Neural progenitor cell (in vitro differentiated cells): Measurements from ENCODE around the gene MYRIP. TPM values are rescaled to one million over a fixed set of nuclear protein-coding genes. Genes with fewer than 3 reads are reported as not detected.

Source experiments
- DNase-seq: peaks from one replicate; pipeline ENCODE4 v3.0.0-alpha.2; 2016; ENCODE audit warnings: low spot score
- H2AFZ ChIP-seq: fragments of 200-600 bp; sonication (generic); replicated peaks from 2 replicates; pipeline ENCODE4 v1.6.1; 2016; ENCODE audit warnings: antibody characterized with exemption
- H3F3A ChIP-seq: fragments of 200-600 bp; sonication (generic); 2 replicates; pipeline ENCODE4 v1.6.1; 2016; ENCODE audit warnings: antibody characterized with exemption, low read depth
- H3K27ac ChIP-seq: fragments of 200-600 bp; sonication (generic); 2 replicates; pipeline ENCODE4 v1.5.1; 2016; ENCODE audit warnings: mild to moderate bottlenecking
- H3K27me3 ChIP-seq: fragments of 200-600 bp; sonication (generic); 2 replicates; pipeline ENCODE4 v1.6.1; 2016; ENCODE audit warnings: mild to moderate bottlenecking, moderate library complexity
- H3K36me3 ChIP-seq: fragments of 200-600 bp; sonication (generic); 2 replicates; pipeline ENCODE4 v1.5.1; 2016
- H3K4me1 ChIP-seq: fragments of 200-600 bp; sonication (generic); 2 replicates; pipeline ENCODE4 v1.6.1; 2016; ENCODE audit warnings: mixed run types
- H3K4me2 ChIP-seq: fragments of 200-600 bp; sonication (generic); 2 replicates; pipeline ENCODE4 v1.6.1; 2016
- H3K4me3 ChIP-seq: fragments of 200-600 bp; sonication (generic); 2 replicates; pipeline ENCODE4 v1.5.1; 2016
- H3K79me2 ChIP-seq: fragments of 200-600 bp; sonication (generic); 2 replicates; pipeline ENCODE4 v1.6.1; 2016; ENCODE audit warnings: low read depth
- H3K9ac ChIP-seq: fragments of 200-600 bp; sonication (generic); 2 replicates; pipeline ENCODE4 v1.6.1; 2016
- H3K9me3 ChIP-seq: fragments of 200-600 bp; sonication (generic); 2 replicates; pipeline ENCODE4 v1.5.1; 2016; ENCODE audit warnings: low read depth
- H4K20me1 ChIP-seq: fragments of 200-600 bp; sonication (generic); 2 replicates; pipeline ENCODE4 v1.6.1; 2016; ENCODE audit warnings: low read depth
- H3K27ac Mint-ChIP-seq: 3 replicates; pipeline ENCODE4 v1.8.0; 2021; ENCODE audit warnings: mixed read lengths
- H3K27me3 Mint-ChIP-seq: 2 replicates; pipeline ENCODE4 v1.8.0; 2022; ENCODE audit warnings: low read depth, mild to moderate bottlenecking, inconsistent platforms, moderate library complexity, mixed read lengths; ENCODE audit not compliant: insufficient read depth
- H3K36me3 Mint-ChIP-seq: 3 replicates; pipeline ENCODE4 v1.8.0; 2021; ENCODE audit warnings: mixed read lengths
- H3K4me1 Mint-ChIP-seq: 3 replicates; pipeline ENCODE4 v1.8.0; 2021; ENCODE audit warnings: mixed read lengths
- H3K4me3 Mint-ChIP-seq: 3 replicates; pipeline ENCODE4 v1.8.0; 2021; ENCODE audit warnings: mild to moderate bottlenecking, moderate library complexity, mixed read lengths
- H3K9me3 Mint-ChIP-seq: 3 replicates; pipeline ENCODE4 v1.8.0; 2020; ENCODE audit warnings: mixed read lengths
- EZH2 ChIP-seq: fragments of 200-600 bp; sonication (generic); IDR thresholded peaks from 2 replicates; pipeline ENCODE4 v1.6.1; 2017; ENCODE audit warnings: antibody characterized with exemption, mild to moderate bottlenecking, moderate library complexity
- EZH2phosphoT487 ChIP-seq: fragments of 200-600 bp; sonication (generic); IDR thresholded peaks from 2 replicates; pipeline ENCODE4 v1.6.1; 2017; ENCODE audit warnings: antibody characterized with exemption
- total RNA-seq: library from RNA; depleted of rRNA; stranded (reverse); fragments of >200 nt; gene quantifications from 2 replicates; pipeline ENCODE4 v1.2.3, GENCODE V29; 2015; ENCODE audit warnings: low replicate concordance
- TF ChIP-seq, protein P1 (sequence below): fragments of 200-600 bp; sonication (generic); IDR thresholded peaks from 2 replicates; pipeline ENCODE4 v1.5.1; 2017; ENCODE audit warnings: antibody characterized with exemption, mild to moderate bottlenecking

Gene MYRIP
- total RNA-seq = 0.28 and 0.62 TPM in 2 replicates

DNA sequence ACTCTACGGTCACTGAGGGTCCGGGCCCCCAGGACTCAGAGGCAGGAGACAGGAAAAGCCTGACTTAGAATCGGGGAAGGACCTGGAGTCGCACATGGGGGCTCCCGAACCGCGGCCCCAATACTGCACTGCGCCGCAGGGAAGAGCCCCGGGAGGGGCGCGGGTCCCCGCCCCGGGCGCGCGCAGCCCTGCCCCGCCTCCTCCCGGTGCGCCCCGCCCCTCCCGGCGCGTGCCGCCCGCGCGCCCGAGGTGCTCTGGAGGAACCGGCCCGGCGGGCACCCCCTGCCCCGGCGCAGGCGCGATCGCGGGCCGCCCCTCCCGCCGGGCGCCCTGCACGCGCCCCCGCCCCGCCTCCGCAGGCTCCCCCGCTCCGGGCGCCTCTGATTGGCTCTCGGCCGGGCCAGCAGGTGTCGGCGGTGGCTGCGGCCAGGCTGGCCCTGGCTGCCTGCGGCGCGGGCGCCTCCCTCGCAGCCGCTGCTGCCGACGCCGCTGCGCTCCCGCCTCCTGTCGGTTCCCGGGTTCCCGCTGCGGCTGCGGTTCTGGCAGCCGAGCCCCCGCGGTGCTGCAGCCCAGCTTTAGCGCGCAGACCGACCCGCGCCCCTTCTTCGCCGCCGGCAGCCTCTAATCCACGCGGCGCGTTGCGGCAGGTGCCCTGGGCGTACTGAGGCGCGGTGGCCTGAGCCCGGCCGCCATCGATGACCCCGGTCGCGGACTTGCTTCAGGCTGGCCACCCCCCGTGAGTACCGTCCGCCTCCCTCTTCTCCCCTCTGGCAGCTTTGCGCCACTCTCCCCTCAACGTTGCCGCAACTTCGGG, at the start of gene MYRIP:
Gene MYRIP, plus strand, starts transcription at position 429 of the 814 bp plus-strand sequence. CDS start 91,208 bp downstream, outside the sequence.
- peak; percentile 93 for DNase-seq
- TF ChIP-seq, protein P1, sequence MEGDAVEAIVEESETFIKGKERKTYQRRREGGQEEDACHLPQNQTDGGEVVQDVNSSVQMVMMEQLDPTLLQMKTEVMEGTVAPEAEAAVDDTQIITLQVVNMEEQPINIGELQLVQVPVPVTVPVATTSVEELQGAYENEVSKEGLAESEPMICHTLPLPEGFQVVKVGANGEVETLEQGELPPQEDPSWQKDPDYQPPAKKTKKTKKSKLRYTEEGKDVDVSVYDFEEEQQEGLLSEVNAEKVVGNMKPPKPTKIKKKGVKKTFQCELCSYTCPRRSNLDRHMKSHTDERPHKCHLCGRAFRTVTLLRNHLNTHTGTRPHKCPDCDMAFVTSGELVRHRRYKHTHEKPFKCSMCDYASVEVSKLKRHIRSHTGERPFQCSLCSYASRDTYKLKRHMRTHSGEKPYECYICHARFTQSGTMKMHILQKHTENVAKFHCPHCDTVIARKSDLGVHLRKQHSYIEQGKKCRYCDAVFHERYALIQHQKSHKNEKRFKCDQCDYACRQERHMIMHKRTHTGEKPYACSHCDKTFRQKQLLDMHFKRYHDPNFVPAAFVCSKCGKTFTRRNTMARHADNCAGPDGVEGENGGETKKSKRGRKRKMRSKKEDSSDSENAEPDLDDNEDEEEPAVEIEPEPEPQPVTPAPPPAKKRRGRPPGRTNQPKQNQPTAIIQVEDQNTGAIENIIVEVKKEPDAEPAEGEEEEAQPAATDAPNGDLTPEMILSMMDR = no peak
- no peak for TF ChIP-seq EZH2
- TF ChIP-seq EZH2phosphoT487 = no peak
- H4K20me1 ChIP-seq = peaks cover 9% of the 10 kb centered on the region
- H3K4me1 ChIP-seq = peaks cover 14% of the 10 kb centered on the region
- no peak within 1 kb of the TSS for H3K9ac ChIP-seq
- no peak within 1 kb of the TSS for H3K27ac ChIP-seq
- H3K27me3 ChIP-seq = peaks cover 82% of the 10 kb centered on the region
- H3K4me3 Mint-ChIP-seq = peak within 1 kb of the TSS; percentile 93
- H3K36me3 ChIP-seq = no peaks in the 10 kb centered on the region
- no peaks in the 10 kb centered on the region for H3K9me3 ChIP-seq
- no peaks in the 10 kb centered on the region for H3K79me2 ChIP-seq
- H3K4me3 ChIP-seq = peak within 1 kb of the TSS; percentile 79
- peak within 1 kb of the TSS; percentile 94 for H3K4me2 ChIP-seq
- H3K27ac Mint-ChIP-seq = no peak within 1 kb of the TSS
- H3K4me1 Mint-ChIP-seq = peaks cover 17% of the 10 kb centered on the region
- H3K36me3 Mint-ChIP-seq = no peaks in the 10 kb centered on the region
- H2AFZ ChIP-seq = peak within 1 kb of the TSS; percentile 96
- H3K27me3 Mint-ChIP-seq = peaks cover 55% of the 10 kb centered on the region
- peaks cover 2% of the 10 kb centered on the region for H3K9me3 Mint-ChIP-seq
- H3F3A ChIP-seq = peaks cover 32% of the 10 kb centered on the region

DNA sequence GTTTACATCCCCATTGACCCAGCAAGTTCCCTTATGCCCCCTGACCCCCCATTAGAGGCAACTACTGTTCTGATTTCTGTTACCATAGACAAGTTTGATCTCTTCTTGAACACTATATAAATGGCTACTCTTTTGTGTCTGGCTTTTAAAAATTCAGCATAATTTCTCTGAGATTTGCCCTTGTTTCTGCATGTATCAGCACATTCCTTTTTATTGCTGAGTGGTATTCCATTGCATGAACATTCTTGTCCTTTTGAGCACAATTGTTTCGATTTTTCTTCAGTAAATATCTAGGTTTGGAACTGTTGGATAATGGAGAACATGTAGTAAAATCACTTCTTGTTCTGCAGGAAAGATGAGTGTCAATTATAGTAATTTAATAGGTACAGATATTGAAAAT, 49.1 kb upstream of the MYRIP start:
- Histone ChIP-seq H3K9ac (no peak overlapping the region), H3K4me2 (no peak overlapping the region), H3K4me1 (no peaks in the 10 kb centered on the region), H3K27me3 (no peaks in the 10 kb centered on the region), H3K4me3 (no peak overlapping the region), H3K27ac (no peak overlapping the region), H2AFZ (no peak overlapping the region), H4K20me1 (no peaks in the 10 kb centered on the region), H3K9me3 (no peaks in the 10 kb centered on the region), H3F3A (no peaks in the 10 kb centered on the region), H3K36me3 (no peaks in the 10 kb centered on the region), H3K79me2 (no peaks in the 10 kb centered on the region)
- no peaks in the 10 kb centered on the region for H3K27me3 Mint-ChIP-seq
- peaks cover 3% of the 10 kb centered on the region for H3K9me3 Mint-ChIP-seq
- no peak overlapping the region for H3K4me3 Mint-ChIP-seq
- no peak for TF ChIP-seq EZH2phosphoT487
- TF ChIP-seq EZH2 = no peak
- TF ChIP-seq, protein P1 = no peak
- no peak overlapping the region for H3K27ac Mint-ChIP-seq
- no peaks in the 10 kb centered on the region for H3K4me1 Mint-ChIP-seq
- no peaks in the 10 kb centered on the region for H3K36me3 Mint-ChIP-seq
- DNase-seq = no peak

DNA sequence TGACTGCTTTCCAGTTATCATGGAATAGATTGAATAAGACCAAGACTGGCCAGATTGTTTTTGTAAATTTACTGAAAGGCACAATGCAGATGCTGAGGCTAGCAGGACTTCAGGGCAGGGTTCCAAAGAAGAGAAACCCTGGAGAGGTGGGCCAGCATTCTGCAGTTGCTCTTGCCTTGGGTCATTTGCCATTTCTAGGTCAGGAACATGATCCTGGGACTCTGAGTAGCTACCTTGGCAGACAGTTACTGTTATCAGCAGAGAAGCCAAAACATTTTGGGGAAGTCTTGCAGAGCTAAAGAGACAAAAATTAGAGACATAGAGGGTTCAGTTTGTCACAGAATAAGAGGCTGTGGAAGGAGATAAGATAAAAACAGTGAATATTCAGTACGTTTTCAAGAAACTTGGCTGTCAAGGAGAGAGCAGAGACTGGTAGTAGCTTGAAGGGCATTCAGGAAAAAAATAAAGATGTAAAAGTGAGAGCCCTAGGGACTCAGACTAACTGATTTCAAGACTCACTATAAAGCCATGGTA, 46.8 kb upstream of the MYRIP start:
- Mint-ChIP-seq H3K27ac (no peak overlapping the region), H3K36me3 (peaks cover 1% of the 10 kb centered on the region), H3K27me3 (no peaks in the 10 kb centered on the region), H3K4me3 (no peak overlapping the region), H3K4me1 (no peaks in the 10 kb centered on the region), H3K9me3 (no peaks in the 10 kb centered on the region)
- no peaks in the 10 kb centered on the region for H3K27me3 ChIP-seq
- H3K9ac ChIP-seq = no peak overlapping the region
- no peaks in the 10 kb centered on the region for H3K36me3 ChIP-seq
- no peaks in the 10 kb centered on the region for H3K79me2 ChIP-seq
- no peak for TF ChIP-seq EZH2
- TF ChIP-seq, protein P1 = no peak
- TF ChIP-seq EZH2phosphoT487 = no peak
- H2AFZ ChIP-seq = no peak overlapping the region
- H3K4me3 ChIP-seq = no peak overlapping the region
- H4K20me1 ChIP-seq = no peaks in the 10 kb centered on the region
- H3K27ac ChIP-seq = no peak overlapping the region
- H3K9me3 ChIP-seq = no peaks in the 10 kb centered on the region
- H3K4me1 ChIP-seq = no peaks in the 10 kb centered on the region
- no peak overlapping the region for H3K4me2 ChIP-seq
- no peaks in the 10 kb centered on the region for H3F3A ChIP-seq
- DNase-seq = no peak
